Motor neuron (in vitro differentiated cells): ENCODE results near the gene SRCAP. TPM values are rescaled to one million over a fixed set of nuclear protein-coding genes. Genes with fewer than 3 reads are reported as not detected.

ENCODE experiments used
- ATAC-seq, 8 experiments: fragments of 200-7000 bp; cut with Tn5 transposase; replicated peaks in 6 of 8; 2 replicates each; pipeline ENCODE4 v1.8.0; 2021; ENCODE audit warnings: mild to moderate bottlenecking in 8 of 8, moderate library complexity in 8 of 8
- H3K27ac ChIP-seq, 2 donors: fragments of 250-450 bp; sonication (Bioruptor Pico); 2 replicates each; pipeline ENCODE4 v1.9.0; 2021; ENCODE audit warnings: antibody characterized with exemption in 2 of 2, mild to moderate bottlenecking in 2 of 2, moderate library complexity in 1 of 2
- H3K4me1 ChIP-seq, 2 donors: fragments of 250-450 bp; sonication (Bioruptor Pico); replicated peaks in 1 of 2; 2 replicates each; pipeline ENCODE4 v1.6.1; 2021; ENCODE audit warnings: antibody characterized with exemption in 2 of 2, mild to moderate bottlenecking in 2 of 2, moderate library complexity in 1 of 2
- H3K4me3 ChIP-seq, 5 donors: fragments of 250-450 bp; sonication (Bioruptor Pico); 2 replicates each; pipeline ENCODE4 v1.9.0; 2021; ENCODE audit warnings: antibody characterized with exemption in 5 of 5, mild to moderate bottlenecking in 5 of 5, moderate library complexity in 4 of 5
- WGBS, 10 experiments: fragments of 450-650 bp; shearing (Covaris generic); methylation state at CpG; one replicate each; pipeline ENCODE4 v1.0.0; 2022; 5-methylcytosine and 5-hydroxymethylcytosine counted together
- in situ Hi-C, 9 experiments: fragments of 400-800 bp; cut with MboI; loops; one replicate each; pipeline ENCODE4 v1.15.0; 2021; ENCODE audit warnings: low sequenced_read_pairs in 9 of 9, low pct_unique_long_range_greater_than_20kb in 2 of 9; ENCODE audit not compliant: unreplicated experiment in 9 of 9
- total RNA-seq, 8 experiments: library from RNA; unstranded; fragments of 300-600 nt; gene quantifications; 2 replicates each; pipeline versions ENCODE4 v1.2.3 to v1.2.4, GENCODE V29; 2022

The SRCAP gene
- total RNA-seq, 8 experiments from 2014 or later: 6.1 to 47.8 (median 11.3) TPM

- 0 to 60% (median 12%) methylated on average over 1 to 26 of the region's 60 CpGs; no CpG with 5 or more reads in 3 of the 10 experiments for WGBS, 10 experiments
- Histone ChIP-seq H3K4me1 (peaks cover 0 to 5% of the 10 kb centered on the region in 2 donors), H3K27ac (peak within 1 kb of the TSS; percentile 79 to 91), H3K4me3 (peak within 1 kb of the TSS; percentile 67 to 83 (median 79))
- in situ Hi-C loops: no loop called here
- peak; percentile 93 to 98 (median 97) for ATAC-seq
Measured at GRCh38 chr16:30747799-30748633, 49.0 kb downstream of the SRCAP start, which contains the start of gene PHKG2. Gene PHKG2 (plus strand): TSS chr16:30748425. CDS start chr16:30748821, 396 bp downstream.

DNA sequence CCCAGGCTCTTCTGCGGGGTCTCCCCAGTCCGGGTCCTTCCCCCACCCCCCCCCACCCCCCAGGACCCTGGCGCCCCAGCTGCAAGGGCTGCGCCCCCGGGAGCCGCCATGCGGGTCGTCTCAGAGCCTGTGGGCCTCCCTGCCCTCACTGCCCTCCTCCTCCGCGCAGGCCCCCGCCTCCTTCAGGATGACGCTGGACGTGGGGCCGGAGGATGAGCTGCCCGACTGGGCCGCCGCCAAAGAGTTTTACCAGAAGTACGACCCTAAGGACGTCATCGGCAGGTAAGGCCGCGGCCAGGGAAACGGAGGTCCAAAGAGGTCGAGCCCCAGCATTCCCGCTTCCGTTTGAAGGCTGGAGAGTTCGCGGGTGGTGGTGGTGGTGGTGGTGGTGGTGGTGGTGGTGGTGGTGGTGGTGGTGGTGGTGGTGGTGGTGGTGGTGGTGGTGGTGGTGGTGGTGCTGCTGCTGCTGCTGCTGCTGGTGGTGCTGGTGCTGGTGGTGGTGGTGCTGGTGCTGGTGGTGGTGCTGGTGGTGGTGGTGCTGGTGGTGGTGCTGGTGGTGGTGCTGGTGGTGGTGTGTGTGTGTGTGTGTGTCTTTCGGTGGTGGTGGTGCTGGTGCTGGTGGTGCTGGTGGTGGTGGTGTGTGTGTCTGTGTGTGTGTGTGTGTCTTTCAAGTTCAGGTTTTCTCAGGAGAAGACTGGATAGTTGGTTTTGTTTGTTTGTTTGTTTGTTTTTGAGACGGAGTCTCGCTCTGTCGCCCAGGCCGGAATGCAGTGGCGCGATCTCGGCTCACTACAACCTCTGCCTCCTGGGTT is 49.9 kb downstream of the SRCAP start:
- H3K27ac ChIP-seq: peak overlapping the region; percentile 79 to 84
- in situ Hi-C loops: no loop called here
- peak; percentile 29 to 70 (median 48) for ATAC-seq
- WGBS, 10 experiments: 53% methylated on average over 3 of the region's 36 CpGs; no CpG with 5 or more reads in 9 of the 10 experiments
- H3K4me3 ChIP-seq: peak overlapping the region; percentile 67 to 83 (median 79)
- peaks cover 0 to 5% of the 10 kb centered on the region in 2 donors for H3K4me1 ChIP-seq

- Histone ChIP-seq H3K4me1 (peaks cover 0 to 5% of the 10 kb centered on the region in 2 donors), H3K4me3 (no peak overlapping the region), H3K27ac (no peak overlapping the region)
- in situ Hi-C loops: loop anchor here in 1 of 9 experiments (10.0 kb wide), 1 partner anchor 45 kb away; no protein-coding TSS in a partner anchor
- ATAC-seq: no peak
- WGBS, 10 experiments: 79 to 100% (median 94%) methylated on average over 1 to 4 of the region's 4 CpGs; no CpG with 5 or more reads in 3 of the 10 experiments
Measured at GRCh38 chr16:30750201-30750600, 51.2 kb downstream of the SRCAP start.

DNA sequence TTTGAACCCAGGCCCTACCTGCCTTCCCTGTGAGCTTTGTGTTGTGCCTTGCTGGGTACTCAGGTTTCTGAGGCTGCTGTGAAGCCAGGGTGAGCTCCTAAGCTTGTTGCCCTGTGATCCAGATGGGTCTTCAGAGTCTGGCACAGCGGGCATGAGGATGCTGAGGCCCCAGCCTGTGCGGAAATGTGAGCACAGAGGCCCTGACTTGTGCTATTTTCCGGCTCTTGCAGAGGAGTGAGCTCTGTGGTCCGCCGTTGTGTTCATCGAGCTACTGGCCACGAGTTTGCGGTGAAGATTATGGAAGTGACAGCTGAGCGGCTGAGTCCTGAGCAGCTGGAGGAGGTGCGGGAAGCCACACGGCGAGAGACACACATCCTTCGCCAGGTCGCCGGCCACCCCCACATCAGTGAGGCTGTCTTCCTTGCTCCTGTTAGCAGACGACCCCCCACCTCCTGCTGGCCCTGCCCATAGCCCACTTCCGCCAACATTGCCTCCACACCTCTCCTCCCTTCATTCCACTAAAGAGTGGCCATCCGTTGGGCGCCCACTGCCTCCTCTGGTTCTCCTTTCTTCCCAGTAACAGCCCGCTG is 52.0 kb downstream of the SRCAP start:
- no peak overlapping the region for H3K27ac ChIP-seq
- in situ Hi-C loops: loop anchor here in 1 of 9 experiments (10.0 kb wide), 1 partner anchor 46 kb away; no protein-coding TSS in a partner anchor
- peaks cover 0 to 5% of the 10 kb centered on the region in 2 donors for H3K4me1 ChIP-seq
- no peak for ATAC-seq
- WGBS, 10 experiments: 71 to 100% (median 98%) methylated on average over 1 to 5 of the region's 20 CpGs; no CpG with 5 or more reads in 6 of the 10 experiments
- H3K4me3 ChIP-seq: no peak overlapping the region

- Histone ChIP-seq H3K4me3 (no peak overlapping the region), H3K4me1 (no peaks in the 10 kb centered on the region), H3K27ac (no peak overlapping the region)
- in situ Hi-C loops: loop anchor here in 1 of 9 experiments (10.0 kb wide), 1 partner anchor 49 kb away; no protein-coding TSS in a partner anchor
- WGBS, 10 experiments: 49 to 100% (median 90%) methylated on average over 1 to 2 of the region's 4 CpGs; no CpG with 5 or more reads in 6 of the 10 experiments
- ATAC-seq: no peak
Measured at GRCh38 chr16:30753596-30753995, 54.6 kb downstream of the SRCAP start.

DNA sequence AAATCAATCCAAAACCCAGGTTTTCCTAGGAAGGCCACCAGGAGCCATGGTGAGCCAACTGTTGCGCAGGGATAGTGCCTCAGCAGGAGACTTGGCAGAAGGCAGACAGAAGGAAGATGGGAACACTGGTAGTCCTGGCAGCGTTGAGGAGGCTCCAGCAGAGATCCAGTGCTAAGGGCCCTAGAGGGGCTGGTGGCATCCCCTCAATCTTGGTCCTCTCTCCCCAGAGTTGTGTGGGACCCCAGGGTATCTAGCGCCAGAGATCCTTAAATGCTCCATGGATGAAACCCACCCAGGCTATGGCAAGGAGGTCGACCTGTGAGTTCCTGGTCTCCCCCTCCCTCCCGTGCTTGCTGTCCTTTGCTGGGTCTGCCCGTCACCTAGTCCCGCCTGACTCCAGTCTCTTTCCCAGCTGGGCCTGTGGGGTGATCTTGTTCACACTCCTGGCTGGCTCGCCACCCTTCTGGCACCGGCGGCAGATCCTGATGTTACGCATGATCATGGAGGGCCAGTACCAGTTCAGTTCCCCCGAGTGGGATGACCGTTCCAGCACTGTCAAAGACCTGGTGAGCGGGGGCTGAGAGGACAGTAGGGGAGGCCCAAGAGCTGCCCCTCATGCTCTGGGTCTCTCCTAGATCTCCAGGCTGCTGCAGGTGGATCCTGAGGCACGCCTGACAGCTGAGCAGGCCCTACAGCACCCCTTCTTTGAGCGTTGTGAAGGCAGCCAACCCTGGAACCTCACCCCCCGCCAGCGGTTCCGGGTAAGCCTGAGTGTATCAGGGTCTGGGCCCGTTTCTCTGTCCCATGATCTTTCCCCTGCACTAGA is 57.2 kb downstream of the SRCAP start:
- 80 to 100% (median 96%) methylated on average over 1 to 5 of the region's 20 CpGs for WGBS, 10 experiments
- in situ Hi-C loops: loop anchor here in 1 of 9 experiments (10.0 kb wide), 1 partner anchor 51 kb away; no protein-coding TSS in a partner anchor
- H3K4me3 ChIP-seq: no peak overlapping the region
- ATAC-seq: peak in 3 of 8 experiments; percentile 2 to 10 (median 8)
- peaks cover 6 to 7% of the 10 kb centered on the region in 2 donors for H3K4me1 ChIP-seq
- H3K27ac ChIP-seq: no peak overlapping the region

DNA sequence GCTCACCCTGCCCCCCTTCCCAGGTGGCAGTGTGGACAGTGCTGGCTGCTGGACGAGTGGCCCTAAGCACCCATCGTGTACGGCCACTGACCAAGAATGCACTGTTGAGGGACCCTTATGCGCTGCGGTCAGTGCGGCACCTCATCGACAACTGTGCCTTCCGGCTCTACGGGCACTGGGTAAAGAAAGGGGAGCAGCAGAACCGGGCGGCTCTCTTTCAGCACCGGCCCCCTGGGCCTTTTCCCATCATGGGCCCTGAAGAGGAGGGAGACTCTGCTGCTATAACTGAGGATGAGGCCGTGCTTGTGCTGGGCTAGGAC is 57.8 kb downstream of the SRCAP start:
- Histone ChIP-seq H3K27ac (no peak overlapping the region), H3K4me3 (no peak overlapping the region), H3K4me1 (peaks cover 6 to 7% of the 10 kb centered on the region in 2 donors)
- 60 to 100% (median 91%) methylated on average over 1 to 9 of the region's 13 CpGs; no CpG with 5 or more reads in 4 of the 10 experiments for WGBS, 10 experiments
- ATAC-seq: no peak
- in situ Hi-C loops: loop anchor here in 1 of 9 experiments (10.0 kb wide), 1 partner anchor 52 kb away; no protein-coding TSS in a partner anchor

GRCh38 chr16:30757316-30757715 is 58.3 kb downstream of the SRCAP start:
- H3K4me1 ChIP-seq: peaks cover 6 to 7% of the 10 kb centered on the region in 2 donors
- no peak for ATAC-seq
- H3K4me3 ChIP-seq: no peak overlapping the region
- in situ Hi-C loops: loop anchor here in 1 of 9 experiments (10.0 kb wide), 1 partner anchor 53 kb away; no protein-coding TSS in a partner anchor
- no peak overlapping the region for H3K27ac ChIP-seq
- 20 to 100% (median 82%) methylated on average over 1 to 4 of the region's 7 CpGs; no CpG with 5 or more reads in 6 of the 10 experiments for WGBS, 10 experiments

GRCh38 chr16:30758988-30759491 is 60.1 kb downstream of the SRCAP start:
- no peak overlapping the region for H3K27ac ChIP-seq
- WGBS, 10 experiments: 56 to 100% (median 90%) methylated on average over 1 to 3 of the region's 10 CpGs; no CpG with 5 or more reads in 3 of the 10 experiments
- no peak for ATAC-seq

GRCh38 chr16:30760001-30760559 is 61.1 kb downstream of the SRCAP start:
- in situ Hi-C loops: no loop called here
- Histone ChIP-seq H3K27ac (no peak overlapping the region), H3K4me1 (peaks cover 15 to 18% of the 10 kb centered on the region in 2 donors), H3K4me3 (peak overlapping the region in 1 of 5 donors; percentile 89)
- WGBS, 10 experiments: 67 to 88% (median 84%) methylated on average over 1 to 7 of the region's 7 CpGs; no CpG with 5 or more reads in 6 of the 10 experiments
- ATAC-seq: no peak

More at GRCh38 chr16:30758988-30759491, 60.1 kb downstream of the SRCAP start:
- in situ Hi-C loops: loop anchor here in 1 of 9 experiments (10.0 kb wide), 1 partner anchor 54 kb away; no protein-coding TSS in a partner anchor
- H3K4me1 ChIP-seq: peaks cover 15 to 18% of the 10 kb centered on the region in 2 donors
- no peak overlapping the region for H3K4me3 ChIP-seq
